ENCODE measurements around the gene AOPEP.
A peak's percentile ranks its signal among the peaks of the same experiment; 100 is the strongest.

The AOPEP gene

DNA sequence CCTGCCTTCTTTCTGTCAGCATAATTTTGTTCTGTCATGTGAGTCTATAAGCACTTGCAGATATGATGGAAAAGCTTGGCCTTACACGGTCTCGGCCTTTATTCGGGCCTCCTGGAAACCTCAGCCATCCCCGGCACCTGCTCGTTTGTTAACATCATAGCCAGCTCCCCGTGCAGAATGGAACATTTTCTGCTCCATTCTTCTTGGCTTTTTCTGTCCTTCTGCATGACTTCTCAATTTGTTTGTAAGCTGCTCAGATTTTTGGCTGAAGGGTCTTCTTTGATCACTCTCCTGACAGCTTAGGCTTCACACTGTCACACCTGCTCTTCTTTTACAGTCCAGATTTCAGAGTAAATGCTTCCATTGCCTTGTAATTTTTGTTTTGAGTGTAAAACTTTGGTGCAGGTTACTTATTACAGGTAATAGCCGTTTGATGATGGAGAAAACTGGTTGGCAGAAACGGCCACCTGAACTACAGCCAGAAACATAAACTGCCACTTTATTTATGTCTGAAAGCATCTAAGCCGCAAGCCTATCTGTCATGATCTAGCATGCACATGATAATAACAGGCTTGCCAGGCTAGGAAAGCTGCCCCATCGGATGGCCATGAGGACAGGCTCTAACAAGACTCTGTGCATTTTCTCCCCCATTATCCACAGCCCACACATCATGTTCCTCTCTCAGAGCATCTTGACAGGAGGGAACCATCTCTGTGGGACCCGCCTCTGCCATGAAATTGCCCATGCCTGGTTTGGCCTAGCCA lies 197.0 kb downstream of the AOPEP start:
- no peak overlapping the region for H3K4me3 ChIP-seq
- TF ChIP-seq, protein P1, sequence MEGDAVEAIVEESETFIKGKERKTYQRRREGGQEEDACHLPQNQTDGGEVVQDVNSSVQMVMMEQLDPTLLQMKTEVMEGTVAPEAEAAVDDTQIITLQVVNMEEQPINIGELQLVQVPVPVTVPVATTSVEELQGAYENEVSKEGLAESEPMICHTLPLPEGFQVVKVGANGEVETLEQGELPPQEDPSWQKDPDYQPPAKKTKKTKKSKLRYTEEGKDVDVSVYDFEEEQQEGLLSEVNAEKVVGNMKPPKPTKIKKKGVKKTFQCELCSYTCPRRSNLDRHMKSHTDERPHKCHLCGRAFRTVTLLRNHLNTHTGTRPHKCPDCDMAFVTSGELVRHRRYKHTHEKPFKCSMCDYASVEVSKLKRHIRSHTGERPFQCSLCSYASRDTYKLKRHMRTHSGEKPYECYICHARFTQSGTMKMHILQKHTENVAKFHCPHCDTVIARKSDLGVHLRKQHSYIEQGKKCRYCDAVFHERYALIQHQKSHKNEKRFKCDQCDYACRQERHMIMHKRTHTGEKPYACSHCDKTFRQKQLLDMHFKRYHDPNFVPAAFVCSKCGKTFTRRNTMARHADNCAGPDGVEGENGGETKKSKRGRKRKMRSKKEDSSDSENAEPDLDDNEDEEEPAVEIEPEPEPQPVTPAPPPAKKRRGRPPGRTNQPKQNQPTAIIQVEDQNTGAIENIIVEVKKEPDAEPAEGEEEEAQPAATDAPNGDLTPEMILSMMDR (IDR thresholded peaks at IDR 0.05), result no peak
- DNase-seq (ENCODE audit: low spot score), result no peak
- peak overlapping the region; percentile 82 to 94 for H3K27ac ChIP-seq

DNA sequence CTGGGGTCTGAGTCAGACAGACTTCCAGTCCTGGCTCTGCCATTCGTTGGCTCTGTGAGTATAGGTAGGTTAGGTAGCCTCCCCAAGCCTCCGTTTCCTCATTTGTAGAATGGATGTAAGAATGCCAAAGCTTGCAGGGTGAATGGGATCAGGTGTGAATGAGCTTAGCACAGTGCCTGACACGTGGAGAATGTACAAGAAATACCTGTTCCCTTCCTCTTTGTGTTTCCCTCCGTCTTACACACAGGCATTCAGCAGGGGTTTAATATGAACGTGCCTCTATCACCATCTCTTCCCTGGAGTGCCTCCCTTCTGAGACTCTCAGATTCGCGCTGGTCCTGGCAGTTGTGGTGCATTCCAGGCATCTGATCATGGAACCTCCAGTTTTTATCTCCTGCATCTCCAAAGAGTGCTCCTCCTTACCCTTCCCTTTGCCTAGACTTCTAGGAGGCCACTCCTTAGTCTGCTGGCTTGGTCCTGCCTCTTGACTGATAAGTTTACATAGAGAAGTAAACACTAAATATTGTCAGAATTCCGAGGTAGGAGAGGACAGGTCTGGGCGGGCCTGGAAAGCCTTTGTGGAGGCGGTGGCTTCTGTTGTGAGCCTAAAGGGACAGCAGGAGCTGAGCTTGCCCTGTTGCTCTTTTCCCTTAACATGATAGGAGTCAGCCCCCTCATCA lies 199.4 kb downstream of the AOPEP start:
- TF ChIP-seq, protein P1 (IDR thresholded peaks at IDR 0.05), result no peak
- H3K27ac ChIP-seq, result peak overlapping the region in 1 of 2 donors; percentile 83
- H3K4me3 ChIP-seq, result no peak overlapping the region
- DNase-seq (ENCODE audit: low spot score), result no peak

DNA sequence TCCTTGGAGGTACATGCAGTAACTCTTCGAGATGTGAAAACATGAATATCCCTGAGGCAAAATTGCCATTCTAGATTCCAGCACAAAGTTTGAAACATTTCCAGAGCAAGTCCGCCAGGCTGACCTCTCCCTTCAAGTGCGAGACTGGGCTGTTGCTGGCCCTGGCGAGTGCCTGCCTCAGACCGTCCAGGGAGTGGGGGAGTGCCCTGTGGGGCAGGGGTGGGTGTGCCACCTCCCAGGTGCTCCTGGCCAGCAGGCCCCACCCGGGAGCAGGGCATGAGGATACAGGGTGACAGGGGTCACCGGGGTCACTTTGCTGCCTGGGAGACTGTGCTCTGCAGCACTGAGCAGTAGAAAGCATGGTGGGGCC lies 199.9 kb downstream of the AOPEP start:
- H3K27ac ChIP-seq, result peak overlapping the region; percentile 52 to 83
- DNase-seq (ENCODE audit: low spot score), result no peak
- TF ChIP-seq, protein P1 (IDR thresholded peaks at IDR 0.05), result no peak
- no peak overlapping the region for H3K4me3 ChIP-seq

DNA sequence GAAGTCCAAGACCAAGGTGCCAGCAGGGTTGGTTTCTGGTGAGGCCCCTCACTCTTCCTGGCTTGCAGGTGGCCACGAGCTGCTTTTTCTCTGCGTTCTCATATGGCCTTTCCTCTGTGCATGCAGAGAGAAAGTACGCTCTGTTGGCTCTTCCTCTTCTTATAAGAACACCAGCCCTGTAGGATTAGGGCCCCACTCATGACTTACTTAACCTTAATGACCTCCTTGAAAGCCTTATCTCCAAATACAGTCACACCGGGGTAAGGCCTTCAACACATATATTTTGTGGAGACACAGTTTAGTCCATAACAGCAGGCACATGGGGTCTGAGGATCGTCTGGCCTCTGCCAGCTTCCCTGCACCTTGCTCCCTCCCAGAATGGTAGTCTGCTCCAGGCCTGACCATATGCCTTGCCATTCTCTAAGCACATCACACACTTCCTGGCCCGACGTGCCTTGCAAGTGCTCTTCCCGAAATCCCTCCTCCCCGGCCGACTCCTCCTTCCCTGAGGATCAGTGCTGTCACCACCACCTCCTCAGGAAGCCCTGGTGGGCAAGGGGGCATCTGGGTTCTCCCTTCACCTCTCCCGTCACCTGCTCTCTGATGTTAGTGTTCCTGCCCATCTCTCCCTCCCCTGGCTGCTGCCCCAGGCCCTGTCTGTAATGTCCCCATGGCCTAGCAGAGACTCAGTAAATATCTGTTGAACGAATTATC lies 200.7 kb downstream of the AOPEP start:
- Histone ChIP-seq H3K4me3 (no peak overlapping the region), H3K27ac (peak overlapping the region in 1 of 2 donors; percentile 83)
- DNase-seq (ENCODE audit: low spot score), result no peak
- TF ChIP-seq, protein P1 (IDR thresholded peaks at IDR 0.05), result no peak

DNA sequence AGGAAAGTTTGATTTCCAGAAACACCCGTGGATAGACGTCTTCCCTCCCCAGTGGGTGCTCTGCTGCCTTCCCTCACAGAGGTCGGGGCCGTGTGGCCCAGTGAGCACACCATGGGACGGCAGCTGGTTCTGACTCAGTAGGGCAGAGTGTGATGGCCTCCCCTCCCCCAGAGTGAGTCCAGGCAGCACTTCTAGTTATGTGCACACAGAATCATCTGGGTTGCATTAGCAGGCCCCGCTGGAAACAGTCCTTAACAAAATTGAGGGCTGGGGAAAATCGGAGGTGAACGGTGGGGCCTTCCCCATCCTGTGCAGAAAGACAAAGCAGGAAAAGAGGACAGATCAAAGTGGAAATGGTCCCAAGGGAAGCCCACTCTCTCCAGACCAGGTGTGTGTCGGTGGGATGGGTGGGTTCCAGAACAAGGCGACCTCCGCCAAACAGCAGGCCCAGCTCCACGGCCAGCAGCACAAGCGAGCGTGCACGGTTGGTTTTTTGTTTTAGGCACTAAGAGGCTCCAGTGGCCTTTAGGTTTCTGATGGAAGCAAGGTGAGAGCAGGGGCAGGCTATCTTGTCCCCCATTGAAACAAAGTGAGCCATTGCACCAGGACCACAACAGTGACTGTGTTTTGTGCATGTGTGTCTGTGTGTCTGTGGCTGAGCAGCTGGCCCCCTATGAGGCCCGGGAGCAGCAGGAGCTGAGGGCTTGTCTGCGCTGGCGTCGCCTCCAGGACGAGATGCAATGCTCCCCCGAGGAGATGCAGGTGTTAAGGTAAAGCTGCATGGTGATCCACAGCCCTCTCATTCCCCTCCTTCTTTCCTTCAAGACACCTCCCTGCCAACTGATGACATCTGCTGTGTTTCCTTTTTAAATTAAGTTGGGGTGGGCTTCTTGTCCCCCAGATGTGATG lies 201.5 kb downstream of the AOPEP start:
- Histone ChIP-seq H3K4me3 (no peak overlapping the region), H3K27ac (peak overlapping the region in 1 of 2 donors; percentile 83)
- no peak for DNase-seq (ENCODE audit: low spot score)
- TF ChIP-seq, protein P1 (IDR thresholded peaks at IDR 0.05), result no peak

DNA sequence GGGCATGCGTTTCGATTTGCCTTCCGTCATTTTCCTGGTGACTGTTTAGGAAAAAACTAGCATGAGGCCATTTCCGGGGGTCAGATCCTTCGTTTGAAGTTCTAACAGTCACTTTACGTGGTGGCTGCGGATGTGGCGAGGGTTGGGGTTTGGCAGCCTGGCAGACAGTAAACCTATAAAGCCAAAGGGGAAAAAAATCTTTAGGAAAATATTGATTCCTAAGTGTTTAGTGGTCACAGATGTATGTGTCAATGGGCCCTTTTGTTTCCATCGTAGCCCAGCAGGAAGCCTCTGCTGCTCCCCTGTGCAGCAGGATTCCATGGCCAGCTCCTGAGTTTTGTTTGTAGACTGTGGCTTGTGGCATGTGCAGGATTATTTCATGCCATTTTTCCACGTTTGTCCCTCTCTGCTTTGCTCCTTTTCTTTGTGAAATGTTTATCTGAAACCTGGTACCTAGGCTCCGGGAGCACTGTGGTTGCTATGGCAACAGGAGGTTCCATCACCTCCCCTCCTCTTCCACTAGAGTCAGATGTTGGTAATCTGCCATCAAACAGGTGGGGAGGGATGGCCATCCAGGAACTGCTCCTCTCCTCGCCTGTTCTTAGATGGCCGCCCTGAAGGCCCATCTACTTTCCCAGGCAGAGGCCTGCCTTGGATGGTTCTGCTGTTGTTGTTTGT lies 202.3 kb downstream of the AOPEP start:
- H3K4me3 ChIP-seq, result no peak overlapping the region
- H3K27ac ChIP-seq, result no peak overlapping the region
- DNase-seq (ENCODE audit: low spot score), result no peak
- TF ChIP-seq, protein P1 (IDR thresholded peaks at IDR 0.05), result no peak

Data from coronary artery (tissue), 2 donors.